Activated CD4-positive, alpha-beta T cell treated with anti-CD3 and anti-CD28 coated beads, Interleukin-2, Interleukin-4, amounts not matched to agents 100 ng/mL and 50 ng/mL, durations not matched to agents 16 hours and 8 hours (primary cell): ENCODE data around the gene IL6R.

ENCODE experiments used
- DNase-seq: peaks from one replicate; pipeline ENCODE4 v3.0.0-alpha.2; 2020; ENCODE audit warnings: low spot score

IL6R gene

DNA sequence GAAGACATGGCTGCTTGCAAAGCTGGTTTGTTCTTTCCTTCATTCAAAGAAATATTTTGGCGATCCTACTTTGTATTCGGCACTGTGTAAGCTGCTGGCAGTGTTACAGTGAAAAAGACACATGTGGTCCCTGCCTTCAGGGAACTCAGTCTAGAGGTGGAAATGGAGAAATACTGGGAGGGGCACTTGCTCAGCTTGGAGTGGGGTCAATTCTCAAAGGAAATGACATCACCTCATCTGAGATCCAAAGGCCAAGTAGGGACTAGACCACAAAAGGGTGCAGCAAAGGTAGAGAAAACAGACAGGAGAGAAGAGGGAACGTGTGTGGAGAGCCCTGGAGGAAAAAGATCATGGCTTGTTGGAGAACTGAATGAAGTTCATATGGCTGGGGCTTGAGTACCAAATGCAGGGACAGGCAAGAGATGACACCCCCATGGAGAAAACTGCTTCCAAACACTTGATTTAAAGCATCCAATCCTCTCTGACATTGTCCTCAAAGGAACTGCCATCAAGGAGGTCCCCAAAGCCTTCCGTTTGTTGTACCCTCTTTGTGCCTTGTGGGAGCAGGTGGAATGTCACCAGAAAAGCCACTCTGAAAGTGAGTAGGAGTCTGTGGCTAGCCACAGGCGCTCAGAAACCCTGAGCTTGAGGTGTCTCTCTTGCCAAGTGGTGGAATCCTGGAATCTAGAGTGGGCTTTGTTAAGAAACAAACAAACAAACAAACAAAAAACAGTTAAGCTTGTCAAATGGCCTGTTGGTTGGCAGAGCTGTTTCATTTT, 48.6 kb downstream of the IL6R start:
- DNase-seq, result no peak

DNA sequence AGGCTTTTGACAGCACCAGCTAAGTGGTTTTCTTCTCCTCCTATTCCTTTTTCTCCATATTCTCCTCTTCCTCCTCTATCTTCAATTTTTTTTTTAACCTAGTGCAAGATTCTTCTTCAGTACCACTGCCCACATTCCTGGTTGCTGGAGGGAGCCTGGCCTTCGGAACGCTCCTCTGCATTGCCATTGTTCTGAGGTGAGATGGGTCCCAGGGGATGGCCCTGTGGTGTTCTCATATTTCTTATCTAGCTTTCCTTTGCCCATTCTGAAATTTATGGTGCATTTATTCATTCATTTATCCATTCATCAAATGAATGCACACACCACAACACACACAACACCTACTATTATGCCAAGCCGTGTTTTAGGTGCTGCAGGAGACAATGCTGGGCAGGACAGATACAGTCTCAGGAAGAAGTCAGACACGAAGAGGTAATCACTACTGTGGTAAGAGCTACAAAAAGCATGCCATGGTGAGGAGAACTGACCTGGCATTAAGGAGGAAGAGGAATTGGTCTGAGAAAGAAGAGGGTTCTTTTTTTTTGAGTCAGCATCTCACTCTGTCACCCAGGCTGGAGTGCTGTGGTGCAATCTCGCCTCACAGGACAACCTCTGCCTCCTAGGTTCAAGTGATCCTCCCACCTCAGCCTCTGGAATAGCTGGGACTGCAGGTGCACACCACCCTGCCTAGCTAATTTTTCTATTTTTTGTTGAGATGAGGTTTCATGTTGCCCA, 49.4 kb downstream of the IL6R start:
- no peak for DNase-seq

DNA sequence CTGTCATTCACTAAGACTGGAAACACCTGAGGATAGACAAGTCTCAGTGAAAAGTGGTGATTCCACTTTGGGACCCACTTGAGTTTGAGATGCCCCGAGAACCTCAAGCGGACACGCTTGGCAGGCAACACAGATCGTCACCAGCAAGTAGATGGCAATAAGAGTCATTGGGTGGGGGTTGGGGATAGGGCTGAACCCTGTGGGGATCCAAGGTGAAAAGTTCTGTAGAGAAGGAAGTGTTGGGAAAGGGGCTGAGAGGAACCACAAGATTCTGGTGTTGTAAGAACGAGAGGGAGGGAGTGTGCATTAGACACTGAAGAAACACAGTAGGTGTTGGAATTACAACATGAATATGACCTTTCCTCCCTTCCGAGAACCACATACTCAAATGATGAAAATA, 51.5 kb downstream of the IL6R start:
- DNase-seq, result no peak

DNA sequence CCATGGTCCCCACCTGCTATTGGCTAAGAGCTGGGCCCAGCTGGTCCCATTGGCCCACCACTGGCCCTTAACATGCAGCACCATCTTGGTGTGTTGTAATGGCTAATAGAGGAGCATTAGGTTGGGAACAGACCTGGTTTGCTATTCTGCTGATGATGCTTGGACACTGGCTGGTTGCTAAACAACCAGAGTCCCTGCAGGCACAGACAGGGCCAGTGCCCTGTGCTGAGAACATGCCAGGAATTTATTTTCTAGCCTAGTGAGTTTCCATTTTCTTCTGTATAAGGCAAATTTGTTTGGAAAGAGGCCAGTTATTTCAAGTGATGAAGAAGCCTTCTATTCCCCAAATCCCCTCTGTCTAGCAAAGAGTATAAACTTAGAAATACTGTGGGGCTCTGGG, 53.9 kb downstream of the IL6R start:
- no peak for DNase-seq

DNA sequence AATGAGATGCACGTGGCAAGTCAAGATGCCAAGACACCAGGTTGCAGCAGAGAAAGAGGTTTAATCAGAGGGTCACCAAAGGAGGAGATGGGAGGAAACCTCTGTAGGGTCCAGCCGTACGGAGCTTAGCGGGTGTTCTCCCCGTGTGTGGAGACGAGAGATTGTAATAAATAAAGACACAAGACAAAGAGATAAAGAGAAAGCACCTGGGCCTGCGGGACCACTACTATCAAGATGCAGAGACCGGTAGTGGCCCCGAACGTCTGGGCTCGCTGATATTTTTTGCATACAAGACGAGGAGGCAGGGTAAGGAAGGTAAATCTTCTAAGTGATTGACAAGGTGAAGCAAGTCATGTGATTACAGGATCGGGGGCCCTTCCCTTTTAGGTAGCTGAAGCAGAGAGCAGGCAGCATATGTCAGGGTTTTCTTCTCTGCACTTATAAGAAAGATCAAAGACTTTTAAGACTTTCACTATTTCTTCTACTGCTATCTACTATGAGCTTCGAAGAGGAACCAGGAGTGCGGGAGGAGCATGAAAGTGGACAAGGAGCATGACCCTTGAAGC, 55.6 kb downstream of the IL6R start:
- no peak for DNase-seq

DNA sequence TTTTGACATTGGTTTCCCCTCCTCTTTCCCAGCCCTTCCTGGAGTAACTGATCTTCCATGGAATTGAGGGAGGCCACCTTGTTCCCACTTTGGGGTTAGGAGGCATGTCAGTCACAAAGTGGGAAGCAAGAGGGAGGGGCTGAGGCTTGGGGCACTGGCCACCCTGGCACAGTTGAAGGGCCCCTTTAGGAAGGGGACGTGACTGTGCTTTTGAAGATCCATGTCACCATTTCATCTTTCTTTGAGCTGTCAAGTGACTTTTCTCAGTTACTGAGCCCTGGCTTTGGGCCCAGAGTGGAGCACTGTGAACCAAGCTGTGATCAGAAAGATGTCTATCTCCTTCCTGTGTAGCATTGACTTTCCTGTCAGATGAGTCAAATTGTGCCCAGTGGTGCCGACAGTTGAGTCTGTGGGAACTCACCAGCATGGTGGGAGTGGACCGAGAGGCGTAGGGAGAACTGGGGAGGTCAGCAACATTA, 58.4 kb downstream of the IL6R start:
- DNase-seq, result peak; percentile 93

DNA sequence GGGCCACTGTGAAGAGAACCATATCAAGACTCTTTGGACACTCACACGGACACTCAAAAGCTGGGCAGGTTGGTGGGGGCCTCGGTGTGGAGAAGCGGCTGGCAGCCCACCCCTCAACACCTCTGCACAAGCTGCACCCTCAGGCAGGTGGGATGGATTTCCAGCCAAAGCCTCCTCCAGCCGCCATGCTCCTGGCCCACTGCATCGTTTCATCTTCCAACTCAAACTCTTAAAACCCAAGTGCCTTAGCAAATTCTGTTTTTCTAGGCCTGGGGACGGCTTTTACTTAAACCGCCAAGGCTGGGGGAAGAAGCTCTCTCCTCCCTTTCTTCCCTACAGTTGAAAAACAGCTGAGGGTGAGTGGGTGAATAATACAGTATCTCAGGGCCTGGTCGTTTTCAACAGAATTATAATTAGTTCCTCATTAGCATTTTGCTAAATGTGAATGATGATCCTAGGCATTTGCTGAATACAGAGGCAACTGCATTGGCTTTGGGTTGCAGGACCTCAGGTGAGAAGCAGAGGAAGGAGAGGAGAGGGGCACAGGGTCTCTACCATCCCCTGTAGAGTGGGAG, 60.6 kb downstream of the IL6R start:
- DNase-seq, result no peak

DNA sequence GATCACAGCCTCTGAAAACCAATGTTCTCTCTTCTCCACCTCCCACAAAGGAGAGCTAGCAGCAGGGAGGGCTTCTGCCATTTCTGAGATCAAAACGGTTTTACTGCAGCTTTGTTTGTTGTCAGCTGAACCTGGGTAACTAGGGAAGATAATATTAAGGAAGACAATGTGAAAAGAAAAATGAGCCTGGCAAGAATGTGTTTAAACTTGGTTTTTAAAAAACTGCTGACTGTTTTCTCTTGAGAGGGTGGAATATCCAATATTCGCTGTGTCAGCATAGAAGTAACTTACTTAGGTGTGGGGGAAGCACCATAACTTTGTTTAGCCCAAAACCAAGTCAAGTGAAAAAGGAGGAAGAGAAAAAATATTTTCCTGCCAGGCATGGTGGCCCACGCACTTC, 61.1 kb downstream of the IL6R start:
- DNase-seq, result no peak

DNA sequence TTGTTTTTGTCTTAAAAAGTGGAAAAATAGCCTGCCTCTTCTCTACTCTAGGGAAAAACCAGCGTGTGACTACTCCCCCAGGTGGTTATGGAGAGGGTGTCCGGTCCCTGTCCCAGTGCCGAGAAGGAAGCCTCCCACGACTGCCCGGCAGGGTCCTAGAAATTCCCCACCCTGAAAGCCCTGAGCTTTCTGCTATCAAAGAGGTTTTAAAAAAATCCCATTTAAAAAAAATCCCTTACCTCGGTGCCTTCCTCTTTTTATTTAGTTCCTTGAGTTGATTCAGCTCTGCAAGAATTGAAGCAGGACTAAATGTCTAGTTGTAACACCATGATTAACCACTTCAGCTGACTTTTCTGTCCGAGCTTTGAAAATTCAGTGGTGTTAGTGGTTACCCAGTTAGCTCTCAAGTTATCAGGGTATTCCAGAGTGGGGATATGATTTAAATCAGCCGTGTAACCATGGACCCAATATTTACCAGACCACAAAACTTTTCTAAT, 61.8 kb downstream of the IL6R start:
- peak; percentile 21 for DNase-seq

DNA sequence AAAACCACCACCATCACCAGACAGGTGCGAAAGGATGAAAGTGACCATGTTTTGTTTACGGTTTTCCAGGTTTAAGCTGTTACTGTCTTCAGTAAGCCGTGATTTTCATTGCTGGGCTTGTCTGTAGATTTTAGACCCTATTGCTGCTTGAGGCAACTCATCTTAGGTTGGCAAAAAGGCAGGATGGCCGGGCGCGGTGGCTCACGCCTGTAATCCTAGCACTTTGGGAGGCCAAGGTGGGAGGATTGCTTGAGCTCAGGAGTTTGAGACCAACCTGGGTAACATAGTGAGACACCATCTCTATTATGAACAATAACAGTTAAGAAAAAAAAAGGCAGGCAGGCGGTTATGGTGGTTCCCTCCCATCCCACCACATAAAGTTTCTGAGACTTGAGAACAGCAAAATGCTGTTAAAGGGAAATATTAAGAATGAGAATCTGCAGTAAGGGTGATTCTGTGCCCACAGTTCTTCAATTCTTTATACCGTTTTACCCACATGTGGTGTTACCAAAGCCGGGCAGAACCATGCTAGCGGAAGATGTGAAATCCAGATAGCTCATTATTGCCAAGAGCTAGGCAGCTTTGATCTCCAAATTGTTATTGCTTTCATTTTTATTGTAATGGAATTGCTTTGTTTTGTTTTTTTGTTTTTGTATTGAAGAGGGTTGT, 62.4 kb downstream of the IL6R start:
- DNase-seq, result peak; percentile 61

DNA sequence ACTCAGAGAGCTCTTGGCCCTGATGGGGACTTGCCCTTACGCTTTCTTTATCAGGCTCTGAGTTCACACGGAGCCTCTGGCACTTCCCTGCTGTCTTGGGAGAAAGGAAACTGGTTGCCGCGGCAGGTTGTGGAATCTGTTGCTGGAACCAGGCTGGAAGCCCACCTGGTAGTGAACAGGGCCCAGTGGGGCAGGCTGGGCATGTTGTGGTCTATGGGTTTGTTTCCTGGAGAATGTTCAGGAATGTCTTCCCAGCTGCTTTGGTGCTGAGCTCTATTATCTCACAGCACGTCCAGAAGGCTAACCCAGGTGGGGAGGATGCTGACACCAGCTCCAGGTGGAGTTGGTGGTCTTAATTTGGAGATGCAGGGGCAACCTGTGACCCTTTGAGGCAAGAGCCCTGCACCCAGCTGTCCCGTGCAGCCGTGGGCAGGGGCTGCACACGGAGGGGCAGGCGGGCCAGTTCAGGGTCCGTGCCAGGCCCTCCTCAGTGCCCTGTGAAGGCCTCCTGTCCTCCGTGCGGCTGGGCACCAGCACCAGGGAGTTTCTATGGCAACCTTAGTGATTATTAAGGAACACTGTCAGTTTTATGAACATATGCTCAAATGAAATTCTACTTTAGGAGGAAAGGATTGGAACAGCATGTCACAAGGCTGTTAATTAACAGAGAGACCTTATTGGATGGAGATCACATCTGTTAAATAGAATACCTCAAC, 63.5 kb downstream of the IL6R start:
- no peak for DNase-seq

DNA sequence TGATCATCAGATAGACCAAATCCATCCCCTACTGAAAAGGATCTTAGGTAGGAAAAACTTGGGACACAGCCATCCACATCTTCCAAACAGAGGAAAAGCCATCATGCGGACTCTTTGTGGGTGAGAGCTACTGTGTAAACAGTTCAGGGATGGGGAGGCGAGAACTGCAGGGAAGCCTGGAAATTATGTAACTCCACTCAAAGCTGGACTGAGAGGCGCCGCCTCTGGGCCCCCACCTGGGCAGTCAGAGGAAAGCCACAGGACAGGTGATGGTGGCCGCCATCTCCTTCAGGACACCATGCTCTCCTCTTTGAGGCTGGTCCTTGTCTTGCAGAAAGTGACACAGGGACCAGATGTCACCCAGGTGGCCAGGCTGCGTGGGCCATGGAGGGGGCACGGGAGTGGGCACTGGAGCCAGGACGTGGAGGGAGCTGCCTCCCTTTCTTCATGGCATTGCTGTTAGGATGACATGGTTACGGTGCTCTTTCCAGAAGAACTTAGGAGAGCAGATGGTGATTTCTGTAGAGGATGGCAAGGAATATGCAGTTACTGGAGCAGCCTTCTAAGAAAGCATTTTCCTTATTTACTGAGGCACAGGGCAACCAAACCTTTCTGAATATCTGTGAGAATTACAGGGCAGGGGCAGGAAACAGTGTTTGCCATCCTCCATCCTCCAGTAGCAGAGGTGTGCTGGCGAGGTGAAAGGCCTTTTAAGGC, 64.9 kb downstream of the IL6R start:
- DNase-seq, result no peak

DNA sequence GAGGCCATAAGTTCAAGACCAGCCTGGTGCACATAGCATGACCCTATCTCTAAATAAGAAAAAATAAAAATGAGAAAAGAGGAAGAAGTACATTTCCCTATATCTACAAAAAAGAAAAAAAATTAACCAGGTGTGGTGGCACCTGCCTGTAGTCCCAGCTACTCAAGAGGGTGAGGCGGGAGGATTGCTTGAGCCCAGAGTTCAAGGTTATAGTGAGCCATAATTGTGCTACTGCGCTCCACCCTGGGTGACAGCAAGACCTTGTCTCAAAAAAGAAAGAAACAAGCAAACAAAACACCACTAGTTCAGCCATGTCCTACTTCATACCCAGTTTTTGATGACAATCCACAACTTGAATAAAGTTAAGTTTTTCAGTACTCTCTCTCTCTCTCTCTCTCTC, 66.2 kb downstream of the IL6R start:
- DNase-seq, result no peak

DNA sequence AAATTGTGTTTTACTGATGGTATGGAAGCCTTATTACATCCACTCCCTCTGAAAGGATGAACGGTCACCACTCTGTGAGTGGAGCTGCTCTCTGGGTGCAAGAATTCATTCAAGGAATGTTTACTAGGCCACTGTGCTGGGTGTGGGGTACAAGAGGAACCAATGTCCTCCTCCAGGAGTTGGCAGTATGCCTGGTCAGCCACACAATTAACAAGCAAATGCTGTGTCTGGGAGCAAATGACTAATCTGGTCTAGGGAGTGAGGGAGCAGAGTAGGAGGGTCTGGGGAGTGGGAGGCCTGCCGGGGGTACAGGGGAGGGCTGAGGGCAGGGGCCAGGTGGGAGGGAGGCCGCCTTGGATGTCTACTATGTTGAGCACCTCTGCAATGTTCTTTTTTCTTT, 69.7 kb downstream of the IL6R start:
- DNase-seq, result no peak

DNA sequence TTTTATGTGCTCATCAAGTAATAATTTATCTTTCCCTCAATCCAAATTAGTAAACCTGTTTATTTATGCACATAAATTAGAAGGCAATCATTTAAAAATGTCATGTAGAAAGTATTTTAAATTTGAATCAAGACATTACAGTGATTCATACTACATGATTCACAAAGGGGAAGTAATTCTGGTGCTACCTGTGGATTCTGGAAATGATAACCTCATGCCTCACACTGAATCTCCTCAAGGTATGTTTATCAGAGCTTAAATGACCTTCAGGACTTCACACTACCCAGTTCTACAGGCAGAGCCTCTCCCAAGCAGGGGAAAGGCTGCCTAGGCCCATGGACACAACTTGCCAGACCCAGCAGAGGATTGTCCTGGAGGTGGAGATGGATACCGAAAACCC, 71.6 kb downstream of the IL6R start:
- no peak for DNase-seq

DNA sequence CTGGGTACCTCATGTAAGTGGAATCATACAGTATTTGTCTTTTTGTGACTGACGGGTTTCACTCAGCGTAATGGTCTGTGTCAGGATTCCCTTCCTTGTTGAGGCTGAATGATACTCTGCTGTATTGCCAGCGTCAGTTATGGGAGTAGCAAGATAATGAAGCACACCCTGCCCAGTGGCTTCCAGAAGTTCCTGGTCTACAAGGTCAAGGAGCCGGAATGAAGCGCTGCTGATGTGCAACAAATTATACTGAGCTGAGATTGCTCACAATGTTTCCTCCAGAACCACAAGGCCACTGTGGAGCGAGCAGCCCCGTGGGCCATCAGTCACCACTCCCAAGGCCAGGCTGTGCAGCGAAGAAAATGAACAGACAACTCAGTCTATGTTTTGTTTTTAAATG, 72.9 kb downstream of the IL6R start:
- no peak for DNase-seq

DNA sequence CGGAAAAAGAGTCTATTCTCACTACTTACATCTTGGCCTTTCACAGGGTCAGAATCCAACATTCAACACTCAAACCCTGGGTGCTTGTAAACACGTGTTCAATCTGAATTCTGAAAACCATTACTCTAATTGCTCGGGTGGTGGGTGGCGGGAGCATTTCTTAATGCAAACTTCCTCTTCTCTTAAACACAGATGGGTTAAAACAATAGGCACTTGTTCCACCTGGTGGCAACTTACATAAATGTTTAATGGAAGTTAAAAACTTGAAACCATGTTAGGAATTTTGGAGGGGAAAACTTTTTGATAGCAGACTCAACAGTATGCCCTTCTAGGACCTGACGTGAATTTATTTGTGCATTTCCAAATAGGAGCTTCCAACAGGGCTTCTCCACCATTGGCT, 73.5 kb downstream of the IL6R start:
- DNase-seq, result no peak

DNA sequence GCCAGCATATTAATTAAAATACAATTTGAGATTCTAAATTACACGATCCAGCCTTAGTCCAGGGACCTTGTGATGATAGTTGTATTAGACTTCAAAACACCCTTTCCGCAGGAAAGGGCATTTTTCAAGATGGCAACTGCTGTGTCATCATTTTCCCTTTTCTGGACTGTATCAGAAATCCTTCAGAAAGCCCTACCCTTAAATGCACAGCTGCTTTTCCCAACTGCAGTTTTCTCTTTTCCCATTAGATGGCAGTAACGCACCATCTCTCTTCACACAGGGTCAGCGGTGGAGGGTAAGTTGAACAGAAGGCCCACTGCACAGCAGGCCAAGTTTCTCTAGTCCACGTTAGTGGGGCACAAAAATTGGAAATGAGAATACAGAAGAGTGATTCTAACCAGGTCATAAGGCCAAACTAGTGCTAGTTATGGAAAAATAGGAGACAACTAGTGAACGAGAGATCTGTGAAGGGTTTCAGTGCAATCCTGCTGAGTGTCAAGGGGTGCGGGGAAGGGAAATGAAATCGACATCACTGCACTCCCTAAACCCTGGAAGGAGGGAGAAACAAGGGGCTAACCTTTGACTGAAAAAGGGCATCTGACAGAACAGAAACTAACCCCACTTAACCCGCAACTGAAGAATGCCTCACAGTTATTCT, 74.8 kb downstream of the IL6R start:
- DNase-seq, result peak; percentile 87

DNA sequence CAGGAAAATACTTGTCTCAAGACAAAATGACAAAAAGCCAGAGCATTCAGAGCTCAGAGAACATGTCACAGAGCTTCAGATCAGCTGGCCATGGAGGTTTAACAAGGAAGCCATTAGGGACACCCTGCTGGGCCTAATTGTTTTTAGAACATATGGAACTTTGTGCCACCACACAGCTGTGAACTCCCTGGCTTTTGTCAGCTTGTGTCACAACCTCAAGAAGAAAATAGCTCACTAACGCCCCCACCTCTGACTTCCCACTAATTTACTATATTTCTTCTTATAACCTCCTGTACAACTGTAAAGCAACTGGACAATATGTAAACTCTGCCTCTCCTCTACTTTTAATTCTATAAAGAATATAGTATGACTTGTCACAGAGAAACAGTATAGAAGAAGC, 75.9 kb downstream of the IL6R start:
- no peak for DNase-seq
